Gastroesophageal sphincter (tissue), 3 donors: ENCODE data around the gene UBR7.
"Not testable (repeated sequence)": the region's sequence is repeated elsewhere in the genome, so short reads cannot be mapped to it uniquely, and the experiment has no call there.

Experiments used
- CTCF ChIP-seq, 4 experiments: fragments of 200-600 bp in 2 of 4; fragments of 450-650 bp in 2 of 4; sonication (generic) in 1 of 4; IDR thresholded peaks; one replicate each; pipeline ENCODE4 v1.5.1; 2017 to 2019; ENCODE audit warnings: antibody characterized with exemption in 4 of 4, mild to moderate bottlenecking in 2 of 4, moderate library complexity in 2 of 4
- EP300 ChIP-seq: sonication (generic); formaldehyde crosslinking; IDR thresholded peaks from one replicate; pipeline ENCODE4 v1.6.1; 2017; ENCODE audit warnings: antibody characterized with exemption, mild to moderate bottlenecking

- not testable (repeated sequence) for TF ChIP-seq CTCF (IDR thresholded peaks at IDR 0.05); EP300
Measured at GRCh38 chr14:93168610-93169009, 38.4 kb upstream of the UBR7 start.
